IgD-negative memory B cell (primary cell): ENCODE measurements around the gene HMCN2. TPM values are rescaled to one million over a fixed set of nuclear protein-coding genes. Genes with fewer than 3 reads are reported as not detected.
"Not testable (repeated sequence)": the region's sequence is repeated elsewhere in the genome, so short reads cannot be mapped to it uniquely, and the experiment has no call there.

Experiments
- H3K27ac Mint-ChIP-seq, 3 donors: one replicate each; pipeline ENCODE4 v1.8.0; 2020 to 2022; ENCODE audit warnings: mild to moderate bottlenecking in 3 of 3, mixed read lengths in 3 of 3, moderate library complexity in 1 of 3
- H3K27me3 Mint-ChIP-seq: one replicate; pipeline ENCODE4 v1.8.0; 2021; ENCODE audit warnings: mixed read lengths
- H3K36me3 Mint-ChIP-seq: one replicate; pipeline ENCODE4 v1.8.0; 2020; ENCODE audit warnings: mild to moderate bottlenecking, mixed read lengths
- H3K4me1 Mint-ChIP-seq, 3 donors: one replicate each; pipeline ENCODE4 v1.8.0; 2020 to 2022; ENCODE audit warnings: mixed read lengths in 3 of 3, mild to moderate bottlenecking in 1 of 3
- H3K4me3 Mint-ChIP-seq, 4 donors: one replicate each; pipeline ENCODE4 v1.8.0; 2020 to 2022; ENCODE audit warnings: mild to moderate bottlenecking in 4 of 4, mixed read lengths in 4 of 4, moderate library complexity in 3 of 4
- H3K9me3 Mint-ChIP-seq, 3 donors: one replicate each; pipeline ENCODE4 v1.8.0; 2020 to 2021; ENCODE audit warnings: mixed read lengths in 3 of 3, mild to moderate bottlenecking in 1 of 3
- polyA plus RNA-seq: library from polyadenylated mRNA; unstranded; fragments of 300-500 nt; fragmentation: Illumina TruSeq; gene quantifications from one replicate; pipeline ENCODE4 v1.2.3, GENCODE V29; 2021

The HMCN2 gene
- polyA plus RNA-seq, 1 donor from 2014 or later, result not detected

GRCh38 chr9:130328349-130328801, 62.8 kb downstream of the HMCN2 start:
- H3K27me3 Mint-ChIP-seq, result peaks cover 36% of the 10 kb centered on the region

GRCh38 chr9:130329061-130329460, 63.5 kb downstream of the HMCN2 start:
- peaks cover 34% of the 10 kb centered on the region for H3K27me3 Mint-ChIP-seq
- H3K27ac Mint-ChIP-seq, result no peak overlapping the region
- no peaks in the 10 kb centered on the region for H3K36me3 Mint-ChIP-seq
- no peaks in the 10 kb centered on the region for H3K9me3 Mint-ChIP-seq
- H3K4me1 Mint-ChIP-seq, result no peaks in the 10 kb centered on the region
- no peak overlapping the region for H3K4me3 Mint-ChIP-seq

More at GRCh38 chr9:130328349-130328801, 62.8 kb downstream of the HMCN2 start:
- Mint-ChIP-seq H3K9me3 (no peaks in the 10 kb centered on the region), H3K27ac (no peak overlapping the region), H3K4me3 (no peak overlapping the region), H3K4me1 (no peaks in the 10 kb centered on the region), H3K36me3 (no peaks in the 10 kb centered on the region)

- no peak overlapping the region for H3K4me3 Mint-ChIP-seq
- H3K4me1 Mint-ChIP-seq, result no peaks in the 10 kb centered on the region
- H3K27ac Mint-ChIP-seq, result no peak overlapping the region
- H3K36me3 Mint-ChIP-seq, result no peaks in the 10 kb centered on the region
- no peaks in the 10 kb centered on the region for H3K9me3 Mint-ChIP-seq
- peaks cover 27% of the 10 kb centered on the region for H3K27me3 Mint-ChIP-seq
Measured at GRCh38 chr9:130330202-130330862, 64.8 kb downstream of the HMCN2 start.

GRCh38 chr9:130331061-130331460, 65.5 kb downstream of the HMCN2 start:
- Mint-ChIP-seq H3K27me3 (peaks cover 29% of the 10 kb centered on the region), H3K4me3 (no peak overlapping the region), H3K36me3 (no peaks in the 10 kb centered on the region), H3K9me3 (peaks cover 0 to 2% (median 0%) of the 10 kb centered on the region in 3 donors), H3K27ac (no peak overlapping the region), H3K4me1 (no peaks in the 10 kb centered on the region)

GRCh38 chr9:130331573-130331972, 66.0 kb downstream of the HMCN2 start:
- Mint-ChIP-seq H3K36me3 (no peaks in the 10 kb centered on the region), H3K27me3 (peaks cover 32% of the 10 kb centered on the region), H3K9me3 (peaks cover 0 to 2% (median 0%) of the 10 kb centered on the region in 3 donors), H3K4me1 (no peaks in the 10 kb centered on the region), H3K4me3 (no peak overlapping the region), H3K27ac (no peak overlapping the region)

GRCh38 chr9:130332384-130332926, 66.9 kb downstream of the HMCN2 start:
- no peak overlapping the region for H3K27ac Mint-ChIP-seq
- H3K36me3 Mint-ChIP-seq, result no peaks in the 10 kb centered on the region
- H3K4me3 Mint-ChIP-seq, result no peak overlapping the region
- no peaks in the 10 kb centered on the region for H3K4me1 Mint-ChIP-seq
- peaks cover 32% of the 10 kb centered on the region for H3K27me3 Mint-ChIP-seq
- peaks cover 0 to 2% (median 0%) of the 10 kb centered on the region in 3 donors for H3K9me3 Mint-ChIP-seq

GRCh38 chr9:130333041-130333711, 67.6 kb downstream of the HMCN2 start:
- Mint-ChIP-seq H3K9me3 (peaks cover 0 to 2% (median 0%) of the 10 kb centered on the region in 3 donors), H3K4me3 (no peak overlapping the region), H3K27me3 (peaks cover 32% of the 10 kb centered on the region), H3K4me1 (no peaks in the 10 kb centered on the region), H3K27ac (no peak overlapping the region), H3K36me3 (no peaks in the 10 kb centered on the region)

GRCh38 chr9:130333712-130334062, 68.1 kb downstream of the HMCN2 start:
- Mint-ChIP-seq H3K9me3 (peaks cover 0 to 2% (median 0%) of the 10 kb centered on the region in 3 donors), H3K36me3 (no peaks in the 10 kb centered on the region), H3K4me1 (no peaks in the 10 kb centered on the region), H3K4me3 (no peak overlapping the region), H3K27ac (no peak overlapping the region), H3K27me3 (peaks cover 27% of the 10 kb centered on the region)

- no peaks in the 10 kb centered on the region for H3K4me1 Mint-ChIP-seq
Measured at GRCh38 chr9:130334915-130335314, 69.4 kb downstream of the HMCN2 start.

GRCh38 chr9:130336027-130336610, 70.6 kb downstream of the HMCN2 start:
- Mint-ChIP-seq H3K27me3 (peaks cover 21% of the 10 kb centered on the region), H3K36me3 (no peaks in the 10 kb centered on the region), H3K27ac (no peak overlapping the region), H3K9me3 (peaks cover 0 to 2% (median 0%) of the 10 kb centered on the region in 3 donors), H3K4me1 (no peaks in the 10 kb centered on the region), H3K4me3 (no peak overlapping the region)

More at GRCh38 chr9:130334915-130335314, 69.4 kb downstream of the HMCN2 start:
- Mint-ChIP-seq H3K9me3 (peaks cover 0 to 2% (median 0%) of the 10 kb centered on the region in 3 donors), H3K27me3 (peaks cover 23% of the 10 kb centered on the region), H3K27ac (no peak overlapping the region), H3K36me3 (no peaks in the 10 kb centered on the region), H3K4me3 (no peak overlapping the region)

GRCh38 chr9:130336885-130337284, 71.3 kb downstream of the HMCN2 start:
- Mint-ChIP-seq H3K9me3 (peaks cover 0 to 2% (median 0%) of the 10 kb centered on the region in 3 donors), H3K27me3 (peaks cover 21% of the 10 kb centered on the region), H3K27ac (no peak overlapping the region), H3K36me3 (no peaks in the 10 kb centered on the region), H3K4me3 (peak overlapping the region in 1 of 4 donors; percentile 27), H3K4me1 (no peaks in the 10 kb centered on the region)

- no peaks in the 10 kb centered on the region for H3K4me1 Mint-ChIP-seq
- H3K27me3 Mint-ChIP-seq, result peaks cover 18% of the 10 kb centered on the region
- no peaks in the 10 kb centered on the region for H3K36me3 Mint-ChIP-seq
- no peak overlapping the region for H3K27ac Mint-ChIP-seq
- H3K4me3 Mint-ChIP-seq, result peak overlapping the region in 1 of 4 donors; percentile 27
- peaks cover 0 to 2% (median 0%) of the 10 kb centered on the region in 3 donors for H3K9me3 Mint-ChIP-seq
Measured at GRCh38 chr9:130337318-130337717, 71.8 kb downstream of the HMCN2 start.

GRCh38 chr9:130337784-130338380, 72.3 kb downstream of the HMCN2 start:
- Mint-ChIP-seq H3K4me3 (no peak overlapping the region), H3K36me3 (no peaks in the 10 kb centered on the region), H3K27me3 (peaks cover 15% of the 10 kb centered on the region), H3K9me3 (peaks cover 0 to 2% (median 0%) of the 10 kb centered on the region in 3 donors), H3K27ac (no peak overlapping the region), H3K4me1 (no peaks in the 10 kb centered on the region)

GRCh38 chr9:130338891-130339290, 73.3 kb downstream of the HMCN2 start:
- not testable (repeated sequence) for H3K27me3 Mint-ChIP-seq, H3K9me3 Mint-ChIP-seq, H3K36me3 Mint-ChIP-seq, H3K27ac Mint-ChIP-seq, H3K4me1 Mint-ChIP-seq
- H3K4me3 Mint-ChIP-seq, result peak overlapping the region in 1 of 4 donors; percentile 17

- no peaks in the 10 kb centered on the region for H3K4me1 Mint-ChIP-seq
- peak overlapping the region in 1 of 4 donors; percentile 17 for H3K4me3 Mint-ChIP-seq
- peaks cover 0 to 2% (median 0%) of the 10 kb centered on the region in 3 donors for H3K9me3 Mint-ChIP-seq
- no peaks in the 10 kb centered on the region for H3K36me3 Mint-ChIP-seq
- peaks cover 9% of the 10 kb centered on the region for H3K27me3 Mint-ChIP-seq
- no peak overlapping the region for H3K27ac Mint-ChIP-seq
Measured at GRCh38 chr9:130339306-130339705, 73.7 kb downstream of the HMCN2 start.
